Measurements from ENCODE around the gene OSM.

The OSM gene

GRCh38 chr22:30285176-30285845, 18.7 kb upstream of the OSM start:
- no peak for DNase-seq (ENCODE audit: low read depth in 3 of 3)

GRCh38 chr22:30284666-30285065, 18.0 kb upstream of the OSM start:
- no peak for DNase-seq (ENCODE audit: low read depth in 3 of 3)

- DNase-seq (ENCODE audit: low read depth in 3 of 3) = no peak
Measured at GRCh38 chr22:30284172-30284571, 17.5 kb upstream of the OSM start.

GRCh38 chr22:30283342-30283741, 16.7 kb upstream of the OSM start:
- no peak for DNase-seq (ENCODE audit: low read depth in 3 of 3)

- DNase-seq (ENCODE audit: low read depth in 3 of 3) = no peak
Measured at GRCh38 chr22:30282616-30283046, 16.0 kb upstream of the OSM start.

GRCh38 chr22:30280505-30280904, 13.9 kb upstream of the OSM start:
- no peak for DNase-seq (ENCODE audit: low read depth in 3 of 3)

GRCh38 chr22:30279932-30280331, 13.3 kb upstream of the OSM start:
- no peak for DNase-seq (ENCODE audit: low read depth in 3 of 3)

- DNase-seq (ENCODE audit: low read depth in 3 of 3) = no peak
Measured at GRCh38 chr22:30279046-30279788, 12.6 kb upstream of the OSM start.

GRCh38 chr22:30277547-30278344, 11.1 kb upstream of the OSM start:
- DNase-seq (ENCODE audit: low read depth in 3 of 3) = no peak

GRCh38 chr22:30276039-30276438, 9.4 kb upstream of the OSM start:
- DNase-seq (ENCODE audit: low read depth in 3 of 3) = no peak

- no peak for DNase-seq (ENCODE audit: low read depth in 3 of 3)
Measured at GRCh38 chr22:30275625-30276024, 9.0 kb upstream of the OSM start.

- DNase-seq (ENCODE audit: low read depth in 3 of 3) = no peak
Measured at GRCh38 chr22:30274437-30274812, 7.8 kb upstream of the OSM start.

- DNase-seq (ENCODE audit: low read depth in 3 of 3) = no peak
Measured at GRCh38 chr22:30273711-30274436, 7.2 kb upstream of the OSM start.

- DNase-seq (ENCODE audit: low read depth in 3 of 3) = no peak
Measured at GRCh38 chr22:30272781-30273601, 6.3 kb upstream of the OSM start.

GRCh38 chr22:30270832-30271231, 4.2 kb upstream of the OSM start:
- no peak for DNase-seq (ENCODE audit: low read depth in 3 of 3)

- no peak for DNase-seq (ENCODE audit: low read depth in 3 of 3)
Measured at GRCh38 chr22:30268331-30268730, 1.7 kb upstream of the OSM start.

GRCh38 chr22:30267382-30268302, 991 bp upstream of the OSM start:
- DNase-seq (ENCODE audit: low read depth in 3 of 3) = peak in 1 of 3 donors; percentile 44

- peak; percentile 64 to 84 (median 79) for DNase-seq (ENCODE audit: low read depth in 3 of 3)
Measured at GRCh38 chr22:30265823-30266444, 717 bp downstream of the OSM start.

GRCh38 chr22:30265131-30265720, 1.4 kb downstream of the OSM start:
- DNase-seq (ENCODE audit: low read depth in 3 of 3) = no peak

Measured in stimulated activated CD4-positive, alpha-beta T cell treated with anti-CD3 and anti-CD28 coated beads, TNF-alpha, amount 100 ng/mL, for 48 hours (primary cell).